ENCODE data around the gene KCNQ1. TPM values are rescaled to one million over a fixed set of nuclear protein-coding genes. Genes with fewer than 3 reads are reported as not detected.
A peak's percentile ranks its signal among the peaks of the same experiment; 100 is the strongest.

KCNQ1 gene
- total RNA-seq, 1 donor from 2014 or later = 1.1 TPM

- no peak for DNase-seq (ENCODE audit: extremely low read depth, low read depth, low spot score)
These were observed 246.0 kb downstream of the KCNQ1 start for GRCh38 chr11:2690596-2691354.

GRCh38 chr11:2691355-2691761, 246.6 kb downstream of the KCNQ1 start:
- DNase-seq (ENCODE audit: extremely low read depth, low read depth, low spot score) = no peak

- DNase-seq (ENCODE audit: extremely low read depth, low read depth, low spot score) = no peak
These were observed 247.4 kb downstream of the KCNQ1 start for GRCh38 chr11:2691991-2692875.

GRCh38 chr11:2693271-2694261, 248.8 kb downstream of the KCNQ1 start:
- no peak for DNase-seq (ENCODE audit: extremely low read depth, low read depth, low spot score)

- DNase-seq (ENCODE audit: extremely low read depth, low read depth, low spot score) = no peak
These were observed 249.7 kb downstream of the KCNQ1 start for GRCh38 chr11:2694495-2694894.

GRCh38 chr11:2694995-2695939, 250.5 kb downstream of the KCNQ1 start:
- no peak for DNase-seq (ENCODE audit: extremely low read depth, low read depth, low spot score)

- no peak for DNase-seq (ENCODE audit: extremely low read depth, low read depth, low spot score)
These were observed 251.6 kb downstream of the KCNQ1 start for GRCh38 chr11:2696455-2696854.

- no peak for DNase-seq (ENCODE audit: extremely low read depth, low read depth, low spot score)
These were observed 253.1 kb downstream of the KCNQ1 start for GRCh38 chr11:2697866-2698265.

GRCh38 chr11:2698386-2699184, 253.8 kb downstream of the KCNQ1 start:
- no peak for DNase-seq (ENCODE audit: extremely low read depth, low read depth, low spot score)

GRCh38 chr11:2699185-2699530, 254.3 kb downstream of the KCNQ1 start:
- DNase-seq (ENCODE audit: extremely low read depth, low read depth, low spot score) = no peak

GRCh38 chr11:2699531-2700414, 255.0 kb downstream of the KCNQ1 start, which contains the start of gene KCNQ1OT1:
Gene KCNQ1OT1, minus strand, starts transcription at chr11:2699994.
- peak; percentile 41 for DNase-seq (ENCODE audit: extremely low read depth, low read depth, low spot score)

- DNase-seq (ENCODE audit: extremely low read depth, low read depth, low spot score) = no peak
These were observed 255.8 kb downstream of the KCNQ1 start for GRCh38 chr11:2700415-2701211.

- no peak for DNase-seq (ENCODE audit: extremely low read depth, low read depth, low spot score)
These were observed 256.4 kb downstream of the KCNQ1 start for GRCh38 chr11:2701230-2701629.

- DNase-seq (ENCODE audit: extremely low read depth, low read depth, low spot score) = no peak
These were observed 257.2 kb downstream of the KCNQ1 start for GRCh38 chr11:2701898-2702434.

- no peak for DNase-seq (ENCODE audit: extremely low read depth, low read depth, low spot score)
These were observed 258.1 kb downstream of the KCNQ1 start for GRCh38 chr11:2702771-2703362.
